Endothelial cell of umbilical vein (primary cell): ENCODE measurements around the gene CAPN2. TPM values are rescaled to one million over a fixed set of nuclear protein-coding genes. Genes with fewer than 3 reads are reported as not detected.
A peak's percentile ranks its signal among the peaks of the same experiment; 100 is the strongest.

Experiments
- BruUV-seq: library from RNA; stranded (reverse); fragments of 400-500 nt; replicated peaks from 2 replicates; lab custom pipeline; 2021; lab: Mats Ljungman, UMichigan
- CTCF ChIA-PET: fragments of 300-600, 350-600 bp; sonication (Branson Sonifier 250); formaldehyde crosslinking; loops from one replicate; lab custom pipeline; 2021; ENCODE audit warnings: antibody characterized with exemption, inconsistent platforms; lab: Charles Lee
- POLR2A ChIA-PET: fragments of 300-600, 350-600 bp; sonication (Branson Sonifier 250); formaldehyde crosslinking; loops from one replicate; lab custom pipeline; 2021; ENCODE audit warnings: antibody characterized with exemption, inconsistent platforms; lab: Charles Lee
- DNase-seq: peaks from one replicate; pipeline ENCODE4 v3.0.0-alpha.2; 2011; ENCODE audit warnings: low read depth, low spot score
- FAIRE-seq: peaks from 2 replicates; lab custom pipeline; 2011; peaks lifted over from hg19 to GRCh38; lab: Jason Lieb, UNC
- H2AFZ ChIP-seq: 2 replicates; pipeline ENCODE4 v1.6.0; 2012; ENCODE audit warnings: low read depth, low read length, control low read depth, inconsistent platforms
- H3K27ac ChIP-seq: 2 replicates; pipeline ENCODE4 v1.5.1; 2011; ENCODE audit warnings: low read depth, mild to moderate bottlenecking, control low read depth, low read length, moderate library complexity; ENCODE audit not compliant: insufficient read depth
- H3K27me3 ChIP-seq, 2 experiments: 2 replicates each; pipeline versions ENCODE4 v1.6.0 to v1.6.1; 2011; ENCODE audit warnings: low read length in 2 of 2, mixed read lengths in 1 of 2; ENCODE audit not compliant: control insufficient read depth in 2 of 2, insufficient read depth in 2 of 2
- H3K36me3 ChIP-seq, 2 experiments: 2 replicates in 1 of 2; 3 replicates in 1 of 2; pipeline ENCODE4 v1.5.1; 2011; ENCODE audit warnings: low read length in 2 of 2, mild to moderate bottlenecking in 1 of 2, moderate library complexity in 1 of 2; ENCODE audit not compliant: control insufficient read depth in 2 of 2, insufficient read depth in 2 of 2; ENCODE audit errors: extremely low read depth in 1 of 2
- H3K4me1 ChIP-seq: 3 replicates; pipeline ENCODE4 v1.5.1; 2011; ENCODE audit warnings: mild to moderate bottlenecking, low read length; ENCODE audit not compliant: control insufficient read depth, insufficient read depth; ENCODE audit errors: extremely low read depth
- H3K4me2 ChIP-seq: 2 replicates; pipeline ENCODE4 v1.6.1; 2011; ENCODE audit warnings: low read length, control low read depth, mixed read lengths; ENCODE audit not compliant: insufficient read depth
- H3K4me3 ChIP-seq, 3 experiments: fragments of 200-600 bp in 1 of 3; sonication (generic), shearing (Covaris generic) in 1 of 3; replicated peaks in 1 of 3; 2 replicates each; pipeline ENCODE4 v1.5.1; 2011 to 2016; ENCODE audit warnings: control low read depth in 3 of 3, low read length in 3 of 3, mild to moderate bottlenecking in 2 of 3, inconsistent platforms in 1 of 3, low read depth in 1 of 3, moderate library complexity in 1 of 3; ENCODE audit not compliant: insufficient read depth in 1 of 3
- H3K79me2 ChIP-seq: 2 replicates; pipeline ENCODE4 v1.6.0; 2012; ENCODE audit warnings: low read length, inconsistent platforms; ENCODE audit not compliant: control insufficient read depth, insufficient read depth
- H3K9ac ChIP-seq: replicated peaks from 2 replicates; pipeline ENCODE3; 2011; ENCODE audit warnings: low read length, control low read depth; ENCODE audit not compliant: insufficient read depth; ENCODE audit errors: extremely low read depth
- H3K9me1 ChIP-seq: replicated peaks from 3 replicates; pipeline ENCODE4 v1.6.0; 2011; ENCODE audit warnings: mild to moderate bottlenecking, low read length; ENCODE audit not compliant: control insufficient read depth, insufficient read depth; ENCODE audit errors: extremely low read depth
- H3K9me3 ChIP-seq: replicated peaks from 2 replicates; pipeline ENCODE4 v1.5.1; 2012; ENCODE audit warnings: low read length, inconsistent platforms; ENCODE audit not compliant: control insufficient read depth, insufficient read depth
- H4K20me1 ChIP-seq: replicated peaks from 2 replicates; pipeline ENCODE3; 2011; ENCODE audit warnings: mild to moderate bottlenecking, low read length; ENCODE audit not compliant: control insufficient read depth, insufficient read depth; ENCODE audit errors: extremely low read depth
- EZH2 ChIP-seq: IDR thresholded peaks from 2 replicates; pipeline ENCODE4 v1.6.1; 2012; ENCODE audit warnings: borderline replicate concordance, low read depth, mild to moderate bottlenecking, moderate library complexity, low read length, inconsistent platforms; ENCODE audit not compliant: severe bottlenecking
- FOS ChIP-seq: IDR thresholded peaks from 2 replicates; pipeline ENCODE4 v1.6.1; 2011; ENCODE audit warnings: mild to moderate bottlenecking, low read length, moderate library complexity, borderline replicate concordance; ENCODE audit not compliant: insufficient read depth
- JUN ChIP-seq: IDR thresholded peaks from 2 replicates; pipeline ENCODE4 v1.6.1; 2011; ENCODE audit warnings: borderline replicate concordance, low read depth; ENCODE audit not compliant: insufficient read length, insufficient read depth
- MAX ChIP-seq: IDR thresholded peaks from 2 replicates; pipeline ENCODE4 v1.6.1; 2011; ENCODE audit not compliant: insufficient read depth, insufficient read length
- MYC ChIP-seq: IDR thresholded peaks from one replicate; pipeline ENCODE4 v1.6.1; 2011; ENCODE audit warnings: mild to moderate bottlenecking, low read depth, low read length
- POLR2A ChIP-seq: IDR thresholded peaks from 2 replicates; pipeline ENCODE4 v1.6.1; 2012; ENCODE audit warnings: low read depth, mild to moderate bottlenecking, control low read depth, low read length
- POLR2AphosphoS5 ChIP-seq: IDR thresholded peaks from 2 replicates; pipeline ENCODE4 v1.6.1; 2012; ENCODE audit warnings: low read depth, mild to moderate bottlenecking, control low read depth, low read length, moderate library complexity; ENCODE audit not compliant: insufficient read depth
- dilution Hi-C: fragments of 300-500 bp; cut with MboI; formaldehyde crosslinking; loops from one replicate; pipeline ENCODE4 v1.15.0; 2019; ENCODE audit warnings: low sequenced_read_pairs; ENCODE audit not compliant: extremely low pct_ligation_motif_present
- intact Hi-C: fragments of 100-400 bp; cut with micrococcal nuclease; formaldehyde crosslinking; loops from one replicate; pipeline ENCODE4 v1.10.0; 2022
- polyA plus RNA-seq, 4 experiments: library from polyadenylated mRNA; depleted of rRNA in 3 of 4; stranded (reverse) in 3 of 4; unstranded in 1 of 4; fragments of >200 nt; gene quantifications; 2 replicates each; pipeline versions ENCODE4 v1.2.1 to v1.2.3, GENCODE V29; 2011 to 2012; ENCODE audit warnings: missing spikeins in 1 of 4
- total RNA-seq: library from RNA; stranded (reverse); gene quantifications from 2 replicates; pipeline ENCODE4 v1.2.3, GENCODE V29; 2021
- TF ChIP-seq, protein P1 (sequence below), 2 donors: IDR thresholded peaks; 1 replicate in 1 of 2; 2 replicates in 1 of 2; pipeline ENCODE4 v1.5.1; 2011; ENCODE audit warnings: low read length in 2 of 2, mild to moderate bottlenecking in 2 of 2, moderate library complexity in 2 of 2, control low read depth in 1 of 2, inconsistent platforms in 1 of 2, low read depth in 1 of 2; ENCODE audit not compliant: insufficient read depth in 1 of 2; ENCODE audit errors: extremely low read depth in 1 of 2

Gene CAPN2
- total and polyA plus RNA-seq, 2 donors (not counting 3 experiments of a cell fraction or from before 2014, with no cell fraction given) = 110 to 420 TPM

- intact Hi-C loops (no loop called here), dilution Hi-C loops (no loop called here)
- no peak overlapping the region for H3K9ac ChIP-seq
These were observed 42.5 kb downstream of the CAPN2 start for GRCh38 chr1:223754681-223755431.

More at GRCh38 chr1:223754681-223755431, 42.5 kb downstream of the CAPN2 start:
- no peak for FAIRE-seq
- Histone ChIP-seq H3K9me1 (no peaks in the 10 kb centered on the region), H3K9me3 (no peaks in the 10 kb centered on the region), H4K20me1 (no peaks in the 10 kb centered on the region), H3K27me3 (no peaks in the 10 kb centered on the region), H2AFZ (no peak overlapping the region), H3K4me3 (no peak overlapping the region), H3K79me2 (peaks cover 6% of the 10 kb centered on the region), H3K36me3 (peaks cover 33 to 60% of the 10 kb centered on the region in 2 experiments), H3K4me1 (no peaks in the 10 kb centered on the region), H3K4me2 (no peak overlapping the region), H3K27ac (no peak overlapping the region)
- no peak for TF ChIP-seq FOS
- TF ChIP-seq JUN = no peak
- TF ChIP-seq MYC = no peak
- TF ChIP-seq, protein P1, sequence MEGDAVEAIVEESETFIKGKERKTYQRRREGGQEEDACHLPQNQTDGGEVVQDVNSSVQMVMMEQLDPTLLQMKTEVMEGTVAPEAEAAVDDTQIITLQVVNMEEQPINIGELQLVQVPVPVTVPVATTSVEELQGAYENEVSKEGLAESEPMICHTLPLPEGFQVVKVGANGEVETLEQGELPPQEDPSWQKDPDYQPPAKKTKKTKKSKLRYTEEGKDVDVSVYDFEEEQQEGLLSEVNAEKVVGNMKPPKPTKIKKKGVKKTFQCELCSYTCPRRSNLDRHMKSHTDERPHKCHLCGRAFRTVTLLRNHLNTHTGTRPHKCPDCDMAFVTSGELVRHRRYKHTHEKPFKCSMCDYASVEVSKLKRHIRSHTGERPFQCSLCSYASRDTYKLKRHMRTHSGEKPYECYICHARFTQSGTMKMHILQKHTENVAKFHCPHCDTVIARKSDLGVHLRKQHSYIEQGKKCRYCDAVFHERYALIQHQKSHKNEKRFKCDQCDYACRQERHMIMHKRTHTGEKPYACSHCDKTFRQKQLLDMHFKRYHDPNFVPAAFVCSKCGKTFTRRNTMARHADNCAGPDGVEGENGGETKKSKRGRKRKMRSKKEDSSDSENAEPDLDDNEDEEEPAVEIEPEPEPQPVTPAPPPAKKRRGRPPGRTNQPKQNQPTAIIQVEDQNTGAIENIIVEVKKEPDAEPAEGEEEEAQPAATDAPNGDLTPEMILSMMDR (IDR thresholded peaks at IDR 0.05; ENCODE audit: extremely low read depth in 1 of 2, insufficient read depth in 1 of 2, low read depth in 1 of 2, low read length in 2 of 2) = no peak
- peak; percentile 14 for TF ChIP-seq POLR2A
- no peak for TF ChIP-seq POLR2AphosphoS5
- no peak for TF ChIP-seq EZH2
- no peak for TF ChIP-seq MAX
- BruUV-seq = no TSS peak
- CTCF ChIA-PET = no interaction called here
- no peak for DNase-seq
- POLR2A ChIA-PET = no interaction called here
